Uterus (tissue), 4 donors: ENCODE data around the gene CLGN. TPM values are rescaled to one million over a fixed set of nuclear protein-coding genes. Genes with fewer than 3 reads are reported as not detected.
A peak's percentile ranks its signal among the peaks of the same experiment; 100 is the strongest.

Experiments used
- DNase-seq, 2 donors: peaks; one replicate each; pipeline ENCODE4 v3.0.0-alpha.2; 2019 to 2020
- H3K27ac ChIP-seq, 2 donors: fragments of 200-600 bp; sonication (generic); 1 replicate in 1 of 2; 2 replicates in 1 of 2; pipeline ENCODE4 v1.5.1; 2016 to 2018
- H3K27me3 ChIP-seq, 2 donors: fragments of 200-600 bp; sonication (generic); one replicate each; pipeline ENCODE4 v1.5.1; 2018 to 2019; ENCODE audit warnings: control low read depth in 1 of 2
- H3K36me3 ChIP-seq, 2 donors: fragments of 200-600 bp; sonication (generic); one replicate each; pipeline ENCODE4 v1.5.1; 2019; ENCODE audit warnings: control low read depth in 1 of 2
- H3K4me1 ChIP-seq, 2 donors: fragments of 200-600 bp; sonication (generic); one replicate each; pipeline ENCODE4 v1.5.1; 2018 to 2019; ENCODE audit warnings: control low read depth in 1 of 2
- H3K4me3 ChIP-seq, 2 donors: fragments of 200-600 bp; sonication (generic); 1 replicate in 1 of 2; 2 replicates in 1 of 2; pipeline ENCODE4 v1.5.1; 2018 to 2019; ENCODE audit warnings: mild to moderate bottlenecking in 1 of 2
- H3K9me3 ChIP-seq, 2 donors: fragments of 200-600 bp; sonication (generic); one replicate each; pipeline ENCODE4 v1.5.1; 2019; ENCODE audit warnings: control low read depth in 1 of 2
- CTCF ChIP-seq, 4 experiments: fragments of 200-600 bp in 2 of 4; fragments of 450-650 bp in 2 of 4; sonication (generic) in 2 of 4; IDR thresholded peaks; one replicate each; pipeline ENCODE4 v1.5.1; 2016 to 2019; ENCODE audit warnings: antibody characterized with exemption in 4 of 4, mild to moderate bottlenecking in 2 of 4, moderate library complexity in 1 of 4
- POLR2A ChIP-seq, 2 donors: fragments of 450-650 bp; IDR thresholded peaks; one replicate each; pipeline ENCODE4 v1.6.1; 2016; ENCODE audit warnings: antibody characterized with exemption in 2 of 2, mild to moderate bottlenecking in 1 of 2, moderate library complexity in 1 of 2
- intact Hi-C: fragments of 100-400 bp; cut with DNase I; formaldehyde crosslinking; loops from one replicate; pipeline ENCODE4 v1.15.1; 2023; ENCODE audit warnings: low total_unique reads
- total RNA-seq, 4 donors: library from RNA; depleted of rRNA in 3 of 4; stranded (reverse); fragments of >200 nt in 3 of 4; gene quantifications; one replicate each; pipeline versions ENCODE4 v1.1.0 to v1.2.4, GENCODE V29; 2014 to 2023
- donor health status: DM: yes; HTN: yes; CAD: no.

CLGN gene
- total RNA-seq, result 1 to 10 TPM in 2 of 4 donors, under 1 TPM in 1, not detected in 1; under 0.01 to 4.5 (median 3.2) TPM

GRCh38 chr4:140427106-140427918, at the start of gene CLGN:
Gene CLGN (minus strand): TSS chr4:140427648. CDS start chr4:140413078, 14,570 bp downstream.
- peak in 3 of 4 experiments; percentile 13 to 33 (median 27) for TF ChIP-seq CTCF (IDR thresholded peaks at IDR 0.05)
- TF ChIP-seq POLR2A (IDR thresholded peaks at IDR 0.05), result peak in 1 of 2 donors; percentile 13
- H3K9me3 ChIP-seq, result no peaks in the 10 kb centered on the region
- no peaks in the 10 kb centered on the region for H3K4me1 ChIP-seq
- intact Hi-C loops, result no loop called here
- DNase-seq, result peak; percentile 42 to 64
- peak within 1 kb of the TSS in 1 of 2 donors; percentile 31 for H3K27ac ChIP-seq
- H3K36me3 ChIP-seq, result no peaks in the 10 kb centered on the region
- no peaks in the 10 kb centered on the region for H3K27me3 ChIP-seq
- peak within 1 kb of the TSS; percentile 37 to 53 for H3K4me3 ChIP-seq

GRCh38 chr4:140472156-140472555, 44.7 kb upstream of the CLGN start:
- intact Hi-C loops, result no loop called here
- Histone ChIP-seq H3K4me1 (no peaks in the 10 kb centered on the region), H3K9me3 (no peaks in the 10 kb centered on the region), H3K36me3 (no peaks in the 10 kb centered on the region), H3K27me3 (no peaks in the 10 kb centered on the region), H3K27ac (no peak overlapping the region), H3K4me3 (no peak overlapping the region)
- DNase-seq, result no peak
- no peak for TF ChIP-seq CTCF (IDR thresholded peaks at IDR 0.05)
- no peak for TF ChIP-seq POLR2A (IDR thresholded peaks at IDR 0.05)

- Histone ChIP-seq H3K36me3 (no peaks in the 10 kb centered on the region), H3K27me3 (no peaks in the 10 kb centered on the region), H3K4me1 (no peaks in the 10 kb centered on the region), H3K27ac (no peak overlapping the region), H3K9me3 (no peaks in the 10 kb centered on the region), H3K4me3 (no peak overlapping the region)
- intact Hi-C loops, result no loop called here
- TF ChIP-seq CTCF (IDR thresholded peaks at IDR 0.05) (no peak), POLR2A (IDR thresholded peaks at IDR 0.05) (no peak)
- DNase-seq, result no peak
Measured at GRCh38 chr4:140469791-140470733, 42.6 kb upstream of the CLGN start.

GRCh38 chr4:140466146-140466545, 38.7 kb upstream of the CLGN start:
- no peaks in the 10 kb centered on the region for H3K27me3 ChIP-seq
- intact Hi-C loops, result no loop called here
- H3K27ac ChIP-seq, result no peak overlapping the region
- no peaks in the 10 kb centered on the region for H3K36me3 ChIP-seq
- DNase-seq, result no peak
- no peaks in the 10 kb centered on the region for H3K9me3 ChIP-seq
- H3K4me1 ChIP-seq, result no peaks in the 10 kb centered on the region
- TF ChIP-seq CTCF (IDR thresholded peaks at IDR 0.05) (no peak), POLR2A (IDR thresholded peaks at IDR 0.05) (no peak)
- no peak overlapping the region for H3K4me3 ChIP-seq
